GM21515 (cell line): ENCODE measurements around the gene MYCL.
A peak's percentile ranks its signal among the peaks of the same experiment; 100 is the strongest.

Experiments
- ATAC-seq: cut with Tn5 transposase; IDR thresholded peaks from one replicate; pipeline ENCODE4 v1.9.1; 2021; ENCODE audit not compliant: unreplicated experiment

Gene MYCL

GRCh38 chr1:39857126-39857878, 44.4 kb downstream of the MYCL start:
- ATAC-seq: no peak

GRCh38 chr1:39854738-39855137, 47.0 kb downstream of the MYCL start:
- ATAC-seq: no peak

- no peak for ATAC-seq
Observed at GRCh38 chr1:39854314-39854713, 47.4 kb downstream of the MYCL start.

GRCh38 chr1:39852876-39853275, 48.8 kb downstream of the MYCL start:
- ATAC-seq: no peak

GRCh38 chr1:39852214-39852791, 49.4 kb downstream of the MYCL start:
- ATAC-seq: no peak

GRCh38 chr1:39850606-39851216, 51.0 kb downstream of the MYCL start:
- ATAC-seq: no peak

GRCh38 chr1:39849203-39849602, 52.5 kb downstream of the MYCL start:
- no peak for ATAC-seq

GRCh38 chr1:39847940-39848339, 53.8 kb downstream of the MYCL start:
- ATAC-seq: no peak

- ATAC-seq: no peak
Observed at GRCh38 chr1:39846796-39847195, 54.9 kb downstream of the MYCL start.

GRCh38 chr1:39845569-39846566, 55.8 kb downstream of the MYCL start:
- peak; percentile 59 for ATAC-seq
